ENCODE measurements around the gene PAEP.

GRCh38 chr9:135555910-135556309 lies 5.6 kb upstream of the PAEP start:
- TF ChIP-seq CTCF (conservative IDR thresholded peaks at IDR 0.05 in 1 of 2, IDR thresholded peaks at IDR 0.05 in 1 of 2; ENCODE audit: extremely low read depth in 1 of 2, insufficient read depth in 1 of 2, low read depth in 1 of 2, low read length in 2 of 2) (no peak), EZH2 (IDR thresholded peaks at IDR 0.05; ENCODE audit: borderline replicate concordance, low read length) (no peak)

Data from mammary epithelial cell (primary cell).